ENCODE measurements around the gene GLIPR2.
A peak's percentile ranks its signal among the peaks of the same experiment; 100 is the strongest.
"Not testable (repeated sequence)": the region's sequence is repeated elsewhere in the genome, so short reads cannot be mapped to it uniquely, and the experiment has no call there.

The GLIPR2 gene, protein sequence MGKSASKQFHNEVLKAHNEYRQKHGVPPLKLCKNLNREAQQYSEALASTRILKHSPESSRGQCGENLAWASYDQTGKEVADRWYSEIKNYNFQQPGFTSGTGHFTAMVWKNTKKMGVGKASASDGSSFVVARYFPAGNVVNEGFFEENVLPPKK

DNA sequence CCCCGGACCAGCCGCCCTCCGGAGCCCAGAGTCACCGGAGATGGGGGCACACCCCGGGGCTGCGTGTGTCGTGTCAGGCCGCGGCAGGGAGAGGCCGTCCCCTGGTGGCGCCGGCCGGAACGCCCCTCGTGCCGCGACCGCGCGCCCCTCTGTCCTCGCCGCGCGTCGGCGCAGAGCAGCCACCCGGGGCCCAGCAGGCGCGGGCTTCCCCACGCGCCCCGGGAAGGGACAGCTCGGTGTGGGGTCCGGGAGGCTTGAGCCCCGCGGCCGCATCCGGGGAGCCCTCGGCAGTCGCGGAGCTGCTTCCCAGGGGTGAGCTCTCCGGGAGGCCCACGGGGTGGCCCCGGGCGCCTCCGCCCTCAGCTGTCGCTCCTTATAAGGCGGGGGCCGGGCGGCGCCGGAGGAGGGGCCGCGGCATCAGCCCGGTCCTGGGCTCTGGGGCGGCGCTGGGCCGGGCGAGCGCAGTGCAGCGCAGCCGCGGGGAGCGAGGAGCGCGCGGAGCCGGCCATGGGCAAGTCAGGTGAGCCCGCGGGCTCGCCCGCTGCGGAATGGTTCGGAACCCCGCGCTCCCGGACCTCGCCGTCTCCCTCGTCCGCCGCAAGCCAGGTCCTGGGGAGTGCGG, at the start of gene GLIPR2:
Gene GLIPR2, plus strand, starts transcription at position 462 of the 622 bp plus-strand sequence. Its CDS starts 46 bp downstream, at position 508.
- DNase-seq = peak; percentile 76

DNA sequence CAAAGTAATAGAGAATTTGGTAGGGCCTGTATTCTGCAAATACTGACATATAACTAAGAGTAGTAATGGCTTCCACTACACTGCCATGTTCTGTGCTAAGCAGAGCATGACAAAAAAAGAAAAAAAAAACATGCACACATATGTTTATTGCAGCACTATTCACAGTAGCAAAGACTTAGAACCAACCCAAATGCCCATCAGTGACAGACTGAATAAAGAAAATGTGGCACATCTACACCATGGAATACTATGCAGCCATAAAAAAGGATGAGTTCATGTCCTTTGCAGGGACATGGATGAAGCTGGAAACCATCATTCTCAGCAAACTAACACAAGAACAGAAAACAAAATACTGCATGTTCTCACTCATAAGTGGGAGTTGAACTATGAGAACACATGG, 49.5 kb upstream of the GLIPR2 start:
- not testable (repeated sequence) for DNase-seq

DNA sequence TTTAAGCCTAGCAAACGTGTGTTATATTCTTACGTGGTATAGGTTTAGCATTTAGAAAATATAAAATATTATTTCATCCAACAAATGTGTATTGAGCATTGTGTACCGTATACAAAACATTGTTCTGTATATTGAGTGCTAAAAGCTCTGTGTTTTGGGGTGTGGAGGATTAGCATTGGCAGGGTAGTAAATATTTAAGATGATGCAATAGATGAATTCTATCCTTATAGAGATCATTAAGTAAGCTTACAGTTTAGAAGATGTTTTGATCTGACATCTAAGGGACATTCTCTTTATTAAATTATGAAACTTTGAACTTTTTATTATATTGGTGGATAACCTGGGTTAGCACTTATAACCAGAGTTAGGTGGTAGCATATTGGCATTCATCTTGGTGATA, 48.5 kb upstream of the GLIPR2 start:
- DNase-seq = no peak

DNA sequence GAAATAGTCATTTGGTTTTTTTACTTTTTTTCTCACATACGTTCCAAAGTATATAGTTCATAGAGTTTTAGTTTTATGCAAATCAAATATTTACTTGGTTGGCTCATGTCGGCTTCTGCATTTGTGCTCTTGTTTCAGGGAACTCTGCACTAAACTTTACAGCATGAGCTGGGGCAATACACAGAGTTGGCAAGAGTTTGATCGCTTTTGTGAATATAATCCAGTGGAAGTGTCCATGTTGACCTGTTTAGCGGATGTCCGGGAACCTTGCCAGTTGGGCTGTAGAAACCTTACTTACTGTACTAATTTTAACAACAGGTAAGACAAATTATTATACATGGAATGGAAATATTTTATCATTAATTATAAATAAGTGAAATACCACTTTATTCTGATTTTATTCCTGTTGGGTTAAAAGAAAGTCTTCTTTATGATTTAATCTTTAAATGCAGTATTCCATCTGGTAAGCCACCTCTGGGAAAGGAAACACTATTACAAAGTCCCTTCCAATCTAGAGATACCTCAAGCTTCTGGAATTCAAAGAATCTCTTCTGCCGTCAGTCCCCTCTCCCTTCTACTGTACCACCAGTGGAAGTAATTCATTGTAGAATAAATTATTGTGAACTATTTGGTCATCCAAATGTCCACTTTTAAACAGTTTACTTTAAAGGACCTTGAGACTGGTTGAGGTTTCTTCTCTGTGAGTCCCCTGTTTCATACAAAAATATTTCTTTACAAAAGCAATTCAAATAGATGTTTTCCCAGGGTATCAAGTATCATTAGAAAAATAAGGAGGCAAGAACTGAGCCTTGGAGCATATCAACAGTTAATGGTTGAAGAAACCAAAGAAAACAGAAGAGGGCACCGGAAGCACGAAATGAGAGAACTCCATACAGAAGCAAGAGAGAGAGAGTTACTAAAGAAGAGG, 45.2 kb upstream of the GLIPR2 start:
- no peak for DNase-seq

DNA sequence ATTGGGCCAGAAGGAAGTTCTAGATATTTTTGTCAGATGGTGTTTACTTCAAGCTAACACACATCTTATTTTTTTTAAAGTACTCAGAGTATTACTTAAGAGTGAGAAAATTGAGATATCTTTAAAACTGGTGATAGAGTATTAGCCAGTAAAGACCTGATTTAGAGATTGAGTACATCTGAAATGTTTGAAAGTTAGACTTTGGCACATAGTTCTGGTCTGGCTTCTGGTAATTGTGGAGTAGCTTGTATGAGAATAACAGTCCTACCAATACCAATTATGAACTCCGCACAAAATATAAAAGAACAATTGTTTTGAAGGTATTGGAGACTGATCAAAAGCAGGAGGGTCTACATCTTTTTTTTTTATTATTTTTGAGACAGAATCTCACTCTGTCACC, 44.5 kb upstream of the GLIPR2 start:
- DNase-seq = no peak

DNA sequence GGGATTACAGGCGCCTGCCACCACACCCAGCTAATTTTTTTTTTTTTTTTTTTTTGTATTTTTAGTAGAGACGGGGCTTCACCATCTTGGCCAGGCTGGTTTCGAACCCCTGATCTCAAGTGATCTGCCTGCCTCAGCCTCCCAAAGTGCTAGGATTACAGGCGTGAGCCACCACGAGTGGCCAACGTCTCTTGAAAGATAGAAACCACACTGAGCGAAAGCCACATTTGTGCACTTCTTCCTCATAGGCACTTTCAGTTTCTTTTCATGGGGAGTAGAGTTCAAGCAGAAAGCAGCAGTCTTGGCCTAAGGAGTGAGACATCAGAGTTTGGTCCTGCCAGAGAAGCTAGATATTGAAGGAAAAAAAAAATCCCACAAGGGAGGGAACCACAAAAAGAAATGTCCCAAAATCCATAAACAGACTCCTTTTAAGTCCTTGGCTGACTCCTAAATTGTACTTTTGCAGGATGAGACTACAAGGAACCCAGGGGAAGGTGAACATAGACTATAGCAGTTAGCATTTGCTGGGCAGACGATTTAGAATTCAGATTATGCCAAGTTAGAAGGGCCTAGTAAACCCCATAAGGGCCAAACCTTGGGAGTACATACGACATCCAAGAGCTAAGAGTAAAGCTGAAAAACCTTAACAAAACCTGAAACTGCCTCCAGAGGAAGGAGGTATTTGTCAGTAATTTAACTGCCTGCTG, 43.9 kb upstream of the GLIPR2 start:
- peak; percentile 11 for DNase-seq

DNA sequence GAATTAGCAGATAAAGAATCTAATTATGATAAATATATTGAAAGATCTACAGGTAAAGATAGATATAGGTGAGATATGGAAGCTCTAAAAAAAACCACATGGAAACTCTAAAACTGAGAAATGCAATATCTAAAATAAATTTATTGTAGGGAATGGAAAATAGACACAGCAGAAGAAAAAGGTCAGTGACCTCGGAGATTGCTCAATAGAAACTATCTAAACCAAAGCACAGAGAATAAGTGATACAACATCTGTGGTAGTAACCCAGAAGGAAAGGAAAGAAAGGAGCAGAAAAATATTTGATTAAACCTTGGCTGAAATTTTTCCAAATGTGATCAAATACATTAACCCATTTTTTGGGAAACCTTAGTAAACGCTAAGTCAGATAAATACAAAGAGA, 43.1 kb upstream of the GLIPR2 start:
- no peak for DNase-seq

DNA sequence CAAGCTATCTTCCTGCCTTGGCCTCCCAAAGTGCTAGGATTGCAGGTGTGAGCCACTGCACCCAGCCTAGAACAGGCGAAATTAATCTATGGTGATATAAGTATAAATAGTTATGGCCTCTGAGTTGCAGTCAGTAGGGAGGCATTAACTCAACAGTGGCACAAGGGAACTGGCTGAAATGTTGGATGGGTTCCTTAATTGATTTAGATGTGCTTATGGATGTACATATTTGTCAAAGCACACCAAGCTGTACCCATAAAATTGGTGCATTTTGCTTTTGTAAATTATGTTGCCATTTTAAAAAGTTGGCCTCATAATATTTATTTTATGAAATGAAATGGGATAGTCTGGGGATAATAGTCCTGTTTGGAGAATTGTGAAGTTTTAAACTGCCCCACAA, 36.8 kb upstream of the GLIPR2 start:
- no peak for DNase-seq

DNA sequence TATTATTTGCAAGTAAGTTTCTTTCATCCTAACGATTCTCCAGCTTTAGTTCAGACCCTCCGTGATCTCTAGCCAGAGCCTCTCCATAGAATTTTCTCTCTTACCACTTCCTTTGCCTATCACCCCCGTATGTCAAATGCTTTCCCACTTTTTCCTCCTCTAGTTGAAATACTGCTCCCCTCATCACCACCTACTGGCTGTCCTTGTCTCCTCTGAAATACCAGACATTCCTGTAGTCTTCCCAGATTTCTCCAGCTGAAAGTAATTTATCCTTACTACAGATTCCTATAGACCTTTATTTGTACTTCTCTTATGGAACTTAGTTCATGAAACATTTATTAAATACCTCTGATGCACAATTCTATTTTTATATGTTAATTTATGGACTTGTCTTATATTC, 36.0 kb upstream of the GLIPR2 start:
- no peak for DNase-seq

DNA sequence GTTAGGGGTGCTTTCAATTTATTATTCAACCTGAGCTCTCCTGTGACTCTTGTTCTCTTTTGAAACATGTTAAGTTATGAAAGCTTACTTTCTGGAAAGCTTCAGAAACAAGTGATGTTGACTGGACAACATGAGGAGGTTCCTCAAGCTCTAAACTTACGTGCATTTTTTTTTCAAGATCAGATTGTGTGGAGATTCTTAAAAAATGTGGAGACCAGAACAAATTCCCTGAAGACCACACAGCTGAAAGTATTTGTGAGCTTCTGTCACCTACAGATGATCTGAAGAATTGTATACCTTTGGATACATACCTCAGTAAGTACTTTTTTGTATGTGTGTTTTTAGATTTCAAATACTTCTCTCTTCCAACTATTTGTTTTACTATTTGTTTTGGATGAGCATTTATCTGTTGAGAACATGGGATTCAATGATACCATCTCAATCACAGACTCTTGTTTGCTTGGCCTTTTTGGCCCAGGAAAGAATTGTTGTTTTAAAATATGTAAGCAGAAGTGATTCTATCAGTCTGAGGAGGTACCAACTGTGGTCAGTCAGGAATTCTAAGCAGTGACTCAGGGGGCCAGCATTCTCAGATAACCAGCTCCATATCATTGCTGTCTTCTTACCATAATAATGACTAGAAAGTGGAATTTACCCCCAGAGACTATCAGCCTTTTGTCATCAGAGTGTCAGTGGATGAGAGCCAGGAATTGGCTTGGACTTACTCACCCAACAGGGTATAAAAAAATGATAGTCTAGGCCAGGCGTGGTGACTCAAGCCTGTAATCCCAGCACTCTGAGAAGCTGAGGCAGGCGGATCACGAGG, 34.4 kb upstream of the GLIPR2 start:
- DNase-seq = no peak

DNA sequence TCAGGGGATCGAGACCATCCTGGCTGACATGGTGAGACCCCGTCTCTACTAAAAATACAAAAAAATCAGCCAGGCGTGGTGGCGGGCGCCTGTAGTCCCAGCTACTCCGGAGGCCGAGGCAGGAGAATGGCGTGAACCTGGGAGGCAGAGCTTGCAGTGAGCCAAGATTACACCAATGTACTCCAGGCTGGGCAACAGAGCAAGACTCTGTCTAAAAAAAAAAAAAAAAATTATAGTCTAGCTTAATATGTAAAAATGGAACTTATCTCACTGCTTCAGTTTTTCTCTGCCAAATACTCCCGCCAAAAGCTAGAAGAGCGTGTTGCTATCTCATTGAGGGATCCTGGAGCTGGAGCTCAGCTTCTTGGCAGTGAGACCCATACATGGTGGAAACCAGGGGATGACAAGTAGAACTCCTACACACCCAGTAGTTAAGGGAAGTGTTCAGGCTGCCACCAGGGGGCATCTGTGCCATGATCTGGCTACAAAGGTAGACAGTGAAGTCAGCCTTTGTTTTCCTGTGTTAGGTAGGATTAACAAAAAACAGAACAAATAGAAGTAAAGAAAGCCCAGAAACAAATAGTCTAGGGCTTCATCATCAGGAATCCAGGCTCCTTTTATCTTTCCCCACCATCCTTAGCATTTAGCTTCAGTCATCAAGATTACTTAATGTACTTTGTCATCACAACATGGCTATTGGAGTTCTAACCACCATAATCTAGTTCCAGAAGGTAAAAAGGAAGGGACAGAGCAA, 33.6 kb upstream of the GLIPR2 start:
- peak; percentile 87 for DNase-seq

DNA sequence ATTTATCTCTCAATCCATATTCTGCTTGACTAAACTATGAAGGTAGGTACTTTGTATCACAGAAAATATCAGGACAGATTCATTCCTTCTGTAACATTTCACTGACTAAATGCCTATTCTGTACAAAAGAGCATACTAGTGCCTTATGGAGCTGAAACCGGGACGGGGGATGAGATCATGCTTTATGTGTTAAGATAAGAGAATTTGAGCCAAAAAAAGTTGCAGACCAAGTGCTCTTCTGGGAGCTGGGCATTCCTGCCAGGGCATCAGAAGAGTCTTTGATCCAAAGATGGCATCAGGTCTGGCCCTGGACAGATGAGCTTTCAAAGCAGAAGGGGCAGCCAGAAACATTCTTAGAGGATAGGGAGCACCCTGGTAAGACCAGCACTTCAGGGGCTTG, 27.5 kb upstream of the GLIPR2 start:
- no peak for DNase-seq

DNA sequence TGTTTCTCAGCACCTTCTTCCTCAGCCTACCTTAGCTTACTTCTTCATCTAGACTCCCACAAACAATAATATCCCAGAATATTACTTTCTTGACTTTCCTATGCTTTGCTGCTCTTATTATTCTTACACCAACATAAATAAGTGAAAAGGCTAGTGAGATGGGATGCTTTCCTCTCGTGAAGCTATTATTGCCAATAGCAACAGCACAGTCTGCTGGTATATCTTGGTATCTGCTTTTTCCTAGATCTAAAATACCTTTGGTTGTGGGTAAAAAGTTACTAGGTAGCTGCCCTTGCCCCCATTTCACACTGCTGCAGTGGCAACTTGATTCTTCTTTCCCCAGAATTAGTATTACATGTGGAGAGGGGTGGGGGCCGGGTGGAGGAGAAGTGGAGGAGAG, 26.1 kb upstream of the GLIPR2 start:
- no peak for DNase-seq

DNA sequence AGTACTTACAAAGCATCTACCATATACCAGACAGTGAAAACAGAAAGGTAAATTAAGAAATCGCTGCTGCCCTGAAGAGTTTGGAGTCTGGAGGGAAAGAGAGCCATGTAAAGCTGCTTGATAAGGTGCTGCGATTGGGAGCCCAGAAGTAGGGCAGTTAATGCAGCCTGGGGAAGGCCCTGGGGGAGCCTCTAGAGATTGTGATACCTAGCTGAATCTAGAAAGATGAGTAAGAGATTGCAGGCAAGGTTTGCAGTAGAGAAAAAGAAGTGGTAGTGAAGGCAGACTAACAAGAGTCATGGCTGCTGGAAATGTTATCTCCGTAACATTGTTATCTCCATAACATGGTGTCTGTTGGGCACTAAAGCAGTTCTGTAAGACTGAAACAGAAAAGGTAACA, 24.0 kb upstream of the GLIPR2 start:
- no peak for DNase-seq

DNA sequence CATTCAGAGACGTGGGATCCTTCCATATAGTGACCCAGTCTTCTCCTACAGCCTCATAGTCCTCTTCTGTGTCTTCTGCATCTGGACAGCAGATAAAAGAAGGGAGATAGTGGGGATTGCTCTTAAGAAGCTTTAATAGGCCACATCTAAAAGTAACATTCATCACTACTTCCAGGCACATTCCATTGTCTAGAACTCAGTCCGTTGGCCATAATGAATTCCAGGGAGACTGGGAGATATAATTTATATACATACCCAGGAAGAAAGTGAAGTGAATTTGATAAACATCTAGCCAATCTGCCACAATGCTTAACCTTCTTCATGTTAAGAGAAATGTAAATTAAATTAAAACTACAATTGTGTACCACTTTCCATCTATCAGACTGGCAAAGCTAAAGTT, 22.5 kb upstream of the GLIPR2 start:
- DNase-seq = no peak

DNA sequence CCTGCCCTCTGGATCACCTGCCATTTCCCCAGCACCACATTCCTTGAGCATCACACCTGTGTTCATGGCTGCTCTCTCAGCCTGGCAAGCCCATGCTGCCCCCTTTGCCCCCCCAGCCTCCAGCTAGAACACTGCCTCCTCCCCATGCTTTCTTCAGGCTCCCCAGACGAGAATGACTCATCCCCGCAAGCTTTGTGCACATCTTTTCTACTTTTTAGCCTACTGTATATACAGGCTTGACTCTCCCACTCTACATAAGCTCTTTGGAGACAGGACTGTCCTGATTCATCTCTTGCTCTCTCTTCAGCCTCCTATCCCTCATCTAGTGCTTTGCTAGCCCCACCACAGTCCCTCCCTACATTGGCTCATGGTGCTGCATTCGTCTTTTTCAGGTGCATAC, 19.9 kb upstream of the GLIPR2 start:
- DNase-seq = no peak

DNA sequence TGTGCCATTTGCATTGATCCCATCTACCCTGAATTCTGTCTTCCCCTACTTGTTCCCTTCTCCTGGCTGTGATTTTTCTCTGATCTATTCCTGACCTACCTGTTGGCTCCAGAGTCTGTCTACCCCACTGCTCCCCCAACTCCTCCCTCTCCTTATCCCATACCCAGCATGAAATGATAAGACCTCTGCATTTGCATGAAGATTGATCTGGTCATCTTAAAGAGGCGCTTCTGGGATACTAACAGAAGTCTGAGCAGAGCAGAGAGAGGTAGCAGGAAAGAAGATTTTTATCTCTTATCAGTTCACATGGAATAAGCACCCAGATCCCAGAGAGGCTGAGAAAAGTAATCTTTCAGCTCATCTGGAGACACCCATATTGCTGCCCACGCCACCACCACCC, 18.3 kb upstream of the GLIPR2 start:
- DNase-seq = no peak

DNA sequence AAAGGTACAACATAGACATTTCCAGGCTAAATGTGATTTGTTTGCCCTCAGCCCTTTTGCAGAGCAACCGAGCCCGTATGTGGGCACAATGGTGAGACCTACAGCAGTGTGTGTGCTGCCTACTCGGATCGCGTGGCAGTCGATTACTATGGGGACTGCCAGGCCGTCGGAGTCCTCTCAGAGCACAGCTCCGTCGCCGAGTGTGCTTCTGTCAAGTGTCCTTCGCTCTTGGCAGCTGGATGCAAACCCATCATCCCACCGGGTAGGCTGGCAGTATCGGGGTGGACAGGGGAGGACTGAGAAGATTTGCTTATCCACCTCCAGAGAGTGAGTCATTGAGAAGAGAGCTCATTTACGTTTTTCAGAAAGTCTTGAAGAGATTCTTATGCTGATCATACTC, 17.8 kb upstream of the GLIPR2 start:
- no peak for DNase-seq

DNA sequence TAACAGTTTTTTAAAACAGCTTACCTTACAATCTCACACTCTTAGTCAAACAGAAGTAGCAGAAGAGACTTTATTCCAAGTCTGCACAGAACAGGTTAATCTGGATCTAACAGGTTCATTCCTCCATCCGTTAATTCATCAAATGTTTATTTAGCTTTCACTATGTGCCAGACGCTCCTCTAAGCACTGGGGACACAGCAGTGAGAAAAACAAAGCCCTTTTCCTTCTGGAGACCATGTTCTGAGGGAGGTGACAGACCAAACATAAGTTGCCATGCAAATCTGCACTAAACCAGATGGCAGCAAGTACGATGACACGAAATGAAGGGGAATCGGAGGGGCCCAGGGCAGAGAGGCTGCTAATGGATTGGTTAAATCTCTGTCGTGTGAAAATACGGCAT, 17.1 kb upstream of the GLIPR2 start:
- DNase-seq = no peak

DNA sequence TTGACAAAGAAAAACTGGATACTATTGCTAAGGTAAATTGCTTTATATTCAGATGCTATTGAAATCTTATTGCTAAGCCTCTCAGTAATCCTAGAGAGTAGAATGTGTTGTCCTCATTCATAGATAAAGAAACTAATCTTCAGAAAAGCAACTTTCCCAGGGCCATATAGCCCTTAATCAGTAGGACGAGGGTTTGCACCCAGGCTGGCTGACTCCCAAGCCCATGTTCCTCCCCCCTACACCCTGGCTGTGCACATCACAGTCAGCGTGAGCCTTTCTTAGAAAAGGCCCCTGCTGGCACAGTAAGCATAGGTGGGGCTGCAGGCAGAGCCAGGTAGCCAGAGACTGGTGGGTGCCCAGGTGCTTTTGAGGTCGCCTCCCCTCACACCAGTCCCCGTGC, 15.8 kb upstream of the GLIPR2 start:
- DNase-seq = no peak

DNA sequence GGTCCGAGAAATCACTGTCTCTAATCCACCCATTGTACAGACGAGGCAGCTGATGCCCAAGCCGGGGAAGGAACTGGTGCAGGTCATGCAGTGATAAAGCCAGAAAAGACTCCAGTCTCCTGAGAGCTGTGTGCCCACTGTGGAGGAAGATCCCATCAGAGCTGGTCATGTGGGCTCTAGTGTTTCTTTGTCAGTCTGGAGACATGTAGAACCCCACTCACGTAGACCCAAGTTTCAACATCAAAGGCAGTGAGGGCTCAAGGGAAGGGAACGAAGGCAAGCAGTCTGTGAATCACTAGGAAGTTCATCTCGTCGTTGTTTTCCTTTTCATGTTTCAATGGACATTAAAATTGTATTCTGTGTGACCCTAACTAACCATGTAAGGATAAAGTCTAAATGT, 14.6 kb upstream of the GLIPR2 start:
- DNase-seq = no peak

DNA sequence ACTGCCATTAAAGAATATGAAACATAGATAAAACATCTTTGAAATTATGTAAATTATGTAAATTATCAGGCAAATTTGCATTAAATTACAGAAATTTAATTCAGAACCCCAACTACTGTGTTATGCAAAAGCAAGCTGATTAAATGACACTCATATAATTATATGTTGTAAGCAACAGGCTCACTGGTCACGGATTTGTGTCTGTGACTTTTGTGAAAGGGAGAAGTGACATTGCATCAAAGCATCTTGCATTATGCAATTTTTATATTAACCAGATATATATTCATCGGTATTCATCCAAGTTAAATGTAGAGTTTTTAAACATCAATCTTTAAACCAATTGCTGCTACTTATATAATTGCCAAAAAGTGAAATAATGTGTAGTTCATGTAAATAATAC, 13.0 kb upstream of the GLIPR2 start:
- DNase-seq = no peak

Measured in stimulated activated CD4-positive, alpha-beta T cell treated with anti-CD3 and anti-CD28 coated beads, Interleukin-12 subunit alpha, Interleukin-12 subunit beta, amount 100 ng/mL, for 4 hours (primary cell).